Effector memory CD4-positive, alpha-beta T cell (primary cell): ENCODE measurements around the gene LRFN3.
"Not testable (repeated sequence)": the region's sequence is repeated elsewhere in the genome, so short reads cannot be mapped to it uniquely, and the experiment has no call there.

Source experiments
- DNase-seq, 3 donors: peaks; one replicate each; pipeline ENCODE4 v3.0.0-alpha.2; 2020
- H3K27ac ChIP-seq: 2 replicates; pipeline ENCODE4 v1.7.0; 2013; ENCODE audit warnings: mild to moderate bottlenecking, low read length, moderate library complexity; ENCODE audit not compliant: insufficient read depth, poor library complexity, severe bottlenecking
- H3K27me3 ChIP-seq: replicated peaks from 2 replicates; pipeline ENCODE4 v1.7.0; 2013; ENCODE audit warnings: mild to moderate bottlenecking, low read length; ENCODE audit not compliant: insufficient read depth, control insufficient read depth, poor library complexity, severe bottlenecking
- H3K36me3 ChIP-seq: 2 replicates; pipeline ENCODE4 v1.7.0; 2013; ENCODE audit warnings: mild to moderate bottlenecking, low read length, moderate library complexity; ENCODE audit not compliant: control insufficient read depth, insufficient read depth
- H3K4me1 ChIP-seq: 2 replicates; pipeline ENCODE4 v1.7.0; 2013; ENCODE audit warnings: low read length, mild to moderate bottlenecking; ENCODE audit not compliant: control insufficient read depth, insufficient read depth, poor library complexity, severe bottlenecking
- H3K4me3 ChIP-seq: 2 replicates; pipeline ENCODE4 v1.7.0; 2013; ENCODE audit warnings: low read length, low read depth, mild to moderate bottlenecking; ENCODE audit not compliant: insufficient read depth, poor library complexity, severe bottlenecking
- H3K9me3 ChIP-seq: 2 replicates; pipeline ENCODE4 v1.7.0; 2013; ENCODE audit warnings: mild to moderate bottlenecking, low read length, moderate library complexity; ENCODE audit not compliant: control insufficient read depth

LRFN3 gene

DNA sequence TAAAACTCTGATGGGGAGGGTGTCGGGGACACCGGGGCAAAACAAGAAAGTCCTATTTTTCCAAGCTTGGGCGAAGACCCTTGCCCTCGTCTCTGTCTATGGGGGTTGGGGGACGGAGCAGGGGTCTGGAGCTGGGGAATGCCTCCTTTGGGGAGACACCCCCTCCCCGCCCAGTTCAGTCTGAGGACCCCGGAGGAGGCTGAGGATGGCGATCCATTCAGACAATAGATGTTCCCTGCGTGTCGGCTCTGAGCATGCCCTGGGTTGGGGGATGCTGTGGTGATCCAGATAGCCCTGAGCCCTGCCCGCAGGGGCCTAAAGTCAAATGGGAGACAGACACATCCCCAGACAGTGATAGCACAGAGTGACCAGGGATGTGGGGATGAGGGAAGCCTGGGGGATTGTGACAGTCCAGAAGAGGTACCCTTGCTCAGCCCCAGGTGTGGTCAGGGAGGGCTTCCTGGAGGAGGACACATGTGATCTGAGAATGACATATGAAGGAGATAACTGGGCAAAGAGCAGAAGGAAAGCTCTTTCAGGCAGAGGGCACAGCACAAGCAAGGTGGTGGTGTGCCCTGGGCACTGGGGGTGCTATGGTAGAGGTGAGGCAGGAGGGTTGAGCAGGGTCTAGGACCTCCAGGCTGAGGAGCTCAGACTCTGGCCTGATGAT lies 9.1 kb downstream of the LRFN3 start:
- H3K9me3 ChIP-seq: no peaks in the 10 kb centered on the region
- no peaks in the 10 kb centered on the region for H3K27me3 ChIP-seq
- H3K36me3 ChIP-seq: peaks cover 8% of the 10 kb centered on the region
- no peak overlapping the region for H3K4me3 ChIP-seq
- H3K4me1 ChIP-seq: peaks cover 6% of the 10 kb centered on the region
- no peak for DNase-seq
- H3K27ac ChIP-seq: no peak overlapping the region

DNA sequence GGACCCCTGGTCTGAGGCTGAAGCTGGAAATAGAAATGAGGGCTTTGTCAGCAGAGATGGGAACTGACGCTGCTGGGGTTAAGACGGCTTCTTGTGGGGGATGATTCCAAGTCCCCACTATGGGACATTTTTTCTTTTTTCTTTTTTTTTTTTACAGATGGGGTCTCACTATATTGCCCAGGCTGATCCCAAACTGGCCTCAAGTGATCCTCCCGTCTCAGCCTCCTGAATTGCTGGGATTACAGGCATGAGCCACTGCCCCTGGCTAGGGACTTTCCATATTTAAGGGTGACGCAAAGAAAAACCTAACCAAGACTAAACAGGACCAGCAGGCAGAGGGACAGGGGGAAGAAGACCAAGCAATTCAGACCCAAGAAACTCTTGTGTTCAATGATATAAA lies 10.0 kb downstream of the LRFN3 start:
- H3K36me3 ChIP-seq: peaks cover 3% of the 10 kb centered on the region

DNA sequence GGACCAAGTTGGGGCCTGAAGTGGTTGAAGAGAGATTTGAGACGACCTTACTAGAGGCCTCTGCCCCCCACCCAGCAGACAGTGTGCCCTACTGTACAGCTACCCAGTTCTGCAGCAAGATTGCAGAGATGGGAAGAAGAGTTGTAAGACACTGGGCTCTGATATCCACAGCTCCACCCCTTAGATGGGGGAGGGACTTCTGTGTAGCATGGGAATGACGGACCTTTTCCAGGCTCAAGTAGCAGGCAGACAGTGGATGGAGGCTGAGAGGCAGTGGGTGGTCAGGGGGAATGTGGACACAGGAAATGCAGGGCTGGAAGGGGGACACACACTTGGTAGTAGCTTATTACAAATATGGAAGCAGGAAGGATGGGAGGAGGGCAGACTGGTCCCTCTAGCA lies 13.0 kb downstream of the LRFN3 start:
- H3K36me3 ChIP-seq: no peaks in the 10 kb centered on the region
- peaks cover 20% of the 10 kb centered on the region for H3K4me1 ChIP-seq
- H3K9me3 ChIP-seq: no peaks in the 10 kb centered on the region
- H3K27ac ChIP-seq: no peak overlapping the region
- no peak for DNase-seq
- no peak overlapping the region for H3K4me3 ChIP-seq
- no peaks in the 10 kb centered on the region for H3K27me3 ChIP-seq

More for the DNA sequence above, 10.0 kb downstream of the LRFN3 start:
- Histone ChIP-seq H3K4me1 (peaks cover 6% of the 10 kb centered on the region), H3K4me3 (no peak overlapping the region), H3K27me3 (no peaks in the 10 kb centered on the region), H3K27ac (no peak overlapping the region), H3K9me3 (no peaks in the 10 kb centered on the region)
- DNase-seq: no peak

DNA sequence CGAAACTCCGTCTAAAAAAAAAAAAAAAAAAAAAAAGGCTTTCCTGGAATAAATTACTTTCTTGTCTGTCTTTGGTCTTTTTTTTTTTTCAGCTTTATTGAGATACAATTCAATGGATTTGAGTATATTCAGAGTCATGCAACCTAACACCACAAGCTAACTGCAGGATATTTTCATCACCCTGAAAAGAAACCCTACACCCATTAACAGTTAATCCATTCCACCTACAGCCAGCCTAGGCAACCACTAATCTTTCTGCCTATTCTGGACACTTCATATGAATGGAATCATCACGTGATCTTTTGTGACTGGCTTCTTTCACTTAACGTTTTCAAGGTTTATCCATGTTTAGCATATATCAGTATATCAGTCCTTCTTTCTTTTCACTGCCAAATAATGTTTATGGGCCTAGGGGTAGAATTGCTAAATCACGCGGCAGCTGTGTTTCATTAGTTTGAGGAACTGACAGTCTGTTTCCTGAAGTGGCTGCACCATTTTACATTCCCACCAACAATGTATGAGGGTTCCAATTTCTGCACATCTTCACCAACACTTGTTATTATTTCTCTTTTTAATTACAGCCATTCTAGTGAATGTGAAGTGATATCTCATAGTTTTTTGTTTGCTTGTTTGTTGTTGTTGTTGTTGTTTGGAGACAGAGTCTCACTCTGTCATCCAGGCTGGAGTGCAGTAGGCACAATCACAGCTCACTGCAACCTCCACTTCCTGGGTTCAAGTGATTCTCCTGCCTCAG lies 19.9 kb downstream of the LRFN3 start:
- Histone ChIP-seq H3K4me1 (peaks cover 40% of the 10 kb centered on the region), H3K27ac (no peak overlapping the region), H3K27me3 (no peaks in the 10 kb centered on the region), H3K36me3 (no peaks in the 10 kb centered on the region), H3K4me3 (no peak overlapping the region), H3K9me3 (no peaks in the 10 kb centered on the region)
- DNase-seq: no peak

- H3K4me3 ChIP-seq, DNase-seq, H3K27ac ChIP-seq, H3K36me3 ChIP-seq, H3K27me3 ChIP-seq, H3K9me3 ChIP-seq: not testable (repeated sequence)
- H3K4me1 ChIP-seq: peaks cover 40% of the 10 kb centered on the region
Observed at GRCh38 chr19:35957411-35957810, 21.2 kb downstream of the LRFN3 start.

DNA sequence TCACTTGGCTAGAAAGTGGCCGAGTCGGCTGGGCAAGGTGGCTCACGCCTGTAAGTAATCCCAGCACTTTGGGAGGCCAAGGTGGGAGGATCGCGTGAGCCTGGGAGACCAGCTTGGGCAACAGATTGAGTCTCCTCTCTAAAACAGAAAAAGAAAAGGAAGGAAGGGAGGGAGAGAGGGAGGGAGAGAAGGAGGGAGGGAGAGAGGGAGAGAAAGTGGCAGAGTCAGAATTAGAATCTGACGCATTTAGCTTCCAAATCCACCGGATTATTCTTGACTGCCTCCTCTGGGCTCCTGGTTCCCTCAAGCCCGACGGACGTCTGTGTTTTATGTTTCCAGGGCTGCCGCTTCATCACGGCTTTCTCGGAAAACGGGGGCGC lies 22.5 kb downstream of the LRFN3 start:
- no peaks in the 10 kb centered on the region for H3K27me3 ChIP-seq
- H3K9me3 ChIP-seq: no peaks in the 10 kb centered on the region
- no peak overlapping the region for H3K27ac ChIP-seq
- H3K36me3 ChIP-seq: no peaks in the 10 kb centered on the region
- peak overlapping the region; percentile 64 for H3K4me3 ChIP-seq
- DNase-seq: no peak
- peaks cover 31% of the 10 kb centered on the region for H3K4me1 ChIP-seq

DNA sequence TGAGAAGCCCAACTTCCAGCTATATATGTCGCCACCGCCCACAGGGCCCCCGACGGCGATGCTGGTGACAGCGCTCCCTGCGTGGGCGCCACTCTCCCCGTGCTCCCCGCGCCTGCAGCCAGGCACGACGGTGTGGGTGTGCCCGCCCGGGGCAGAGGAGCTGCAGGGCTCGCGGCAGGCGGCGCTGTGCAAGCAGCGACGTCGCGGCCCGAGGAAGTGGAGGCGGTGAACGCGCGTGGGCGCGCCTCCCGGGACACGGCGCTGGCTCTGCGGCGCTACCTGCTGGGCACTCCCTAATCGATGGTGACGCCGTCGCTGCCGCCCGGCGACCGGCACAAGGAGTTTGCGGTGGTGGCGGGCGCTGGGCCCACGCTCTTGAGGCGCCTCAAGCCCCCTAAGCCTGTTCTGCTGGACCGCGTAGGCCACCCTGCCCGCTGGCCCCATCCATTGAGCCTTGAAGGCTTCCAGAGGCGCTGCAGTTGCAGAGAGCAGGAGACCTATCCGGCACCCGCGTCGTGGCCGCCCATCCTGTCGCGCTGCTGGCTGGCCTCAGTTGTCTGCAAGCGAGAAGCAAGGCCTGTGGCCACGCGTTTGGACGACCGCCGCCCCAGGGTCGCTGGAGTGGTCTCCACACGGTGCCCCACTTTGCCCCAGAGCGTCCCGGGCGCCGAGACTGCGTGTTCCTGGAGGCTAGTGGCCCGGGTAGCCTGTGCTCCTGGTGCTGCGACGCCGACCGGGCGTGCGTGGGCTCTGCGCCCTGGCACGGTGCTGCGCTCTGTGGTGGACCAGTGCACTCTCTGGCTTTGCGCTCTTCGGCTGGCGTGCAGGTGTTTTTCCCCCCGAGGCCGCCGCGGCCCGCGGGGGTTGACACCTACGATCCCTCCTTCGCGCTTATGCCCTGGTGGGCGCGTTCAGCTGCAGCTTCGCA lies 23.1 kb downstream of the LRFN3 start:
- peaks cover 24% of the 10 kb centered on the region for H3K4me1 ChIP-seq
- H3K27ac ChIP-seq: peak overlapping the region; percentile 53
- peak overlapping the region; percentile 64 for H3K4me3 ChIP-seq
- H3K36me3 ChIP-seq: no peaks in the 10 kb centered on the region
- no peaks in the 10 kb centered on the region for H3K27me3 ChIP-seq
- DNase-seq: peak; percentile 68 to 75 (median 75)
- no peaks in the 10 kb centered on the region for H3K9me3 ChIP-seq

GRCh38 chr19:35959968-35960320 lies 23.8 kb downstream of the LRFN3 start:
- H3K27me3 ChIP-seq: no peaks in the 10 kb centered on the region
- H3K4me1 ChIP-seq: peaks cover 18% of the 10 kb centered on the region
- no peaks in the 10 kb centered on the region for H3K36me3 ChIP-seq
- H3K4me3 ChIP-seq: peak overlapping the region; percentile 64
- no peak for DNase-seq
- H3K27ac ChIP-seq: peak overlapping the region; percentile 53
- H3K9me3 ChIP-seq: no peaks in the 10 kb centered on the region

DNA sequence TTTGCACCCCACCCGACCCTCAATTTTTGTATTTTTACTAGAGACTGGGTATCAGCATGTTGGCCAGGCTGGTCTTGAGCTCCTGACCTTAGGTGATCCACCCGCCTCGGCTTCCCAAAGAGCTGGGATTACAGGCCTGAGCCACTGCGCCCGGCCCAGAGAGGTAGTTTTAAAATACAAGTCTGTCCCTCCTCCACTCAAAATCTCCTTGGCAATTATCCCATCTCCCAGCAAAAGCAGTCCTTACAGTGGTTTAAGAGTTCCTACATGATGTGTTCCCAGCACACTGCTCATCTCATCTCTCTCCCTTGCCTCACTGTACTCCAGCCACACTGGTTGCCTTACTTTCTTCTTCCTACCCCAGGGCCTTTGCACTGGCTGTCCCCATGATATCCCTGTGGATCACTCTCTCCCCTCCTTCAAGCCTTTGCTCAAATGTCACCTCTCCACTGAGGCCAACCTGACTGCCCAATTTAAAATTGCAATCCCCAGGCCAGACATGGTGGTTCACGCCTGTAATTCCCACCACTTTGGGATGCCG lies 24.3 kb downstream of the LRFN3 start:
- DNase-seq: no peak
- Histone ChIP-seq H3K27ac (no peak overlapping the region), H3K4me1 (peaks cover 15% of the 10 kb centered on the region), H3K9me3 (no peaks in the 10 kb centered on the region), H3K4me3 (no peak overlapping the region), H3K27me3 (no peaks in the 10 kb centered on the region), H3K36me3 (no peaks in the 10 kb centered on the region)
